HCT116 (cell line): ENCODE measurements around the gene ERLEC1. TPM values are rescaled to one million over a fixed set of nuclear protein-coding genes. Genes with fewer than 3 reads are reported as not detected.
A peak's percentile ranks its signal among the peaks of the same experiment; 100 is the strongest.

Experiments
- ATAC-seq: fragments of 200-7000 bp; cut with Tn5 transposase; 2 replicates; pipeline ENCODE4 v1.9.1; 2020; ENCODE audit warnings: mild to moderate bottlenecking, moderate library complexity
- Bru-seq: library from RNA; stranded (reverse); fragments of 400-500 nt; gene quantifications from one replicate; lab custom pipeline; 2021; lab: Mats Ljungman, UMichigan
- BruChase-seq, 2 experiments: library from RNA; stranded (reverse); fragments of 400-500 nt; gene quantifications; one replicate each; lab custom pipeline; 2021; lab: Mats Ljungman, UMichigan
- BruUV-seq: library from RNA; stranded (reverse); fragments of 400-500 nt; replicated peaks from 2 replicates; lab custom pipeline; 2021; lab: Mats Ljungman, UMichigan
- CTCF ChIA-PET: fragments of 300-600 bp; sonication (Branson Sonifier 250); formaldehyde crosslinking; loops from one replicate; lab custom pipeline; 2021; ENCODE audit warnings: antibody characterized with exemption; lab: Charles Lee
- POLR2A ChIA-PET: fragments of 300-600, 350-600 bp; sonication (Branson Sonifier 250); formaldehyde crosslinking; loops from one replicate; lab custom pipeline; 2021; ENCODE audit warnings: antibody characterized with exemption; lab: Charles Lee
- RAD21 ChIA-PET, 2 experiments: fragments of 300-600 bp; sonication (Branson Sonifier 250); formaldehyde crosslinking; loops; one replicate each; lab custom pipeline; 2023; ENCODE audit warnings: low total read pairs in 2 of 2; ENCODE audit not compliant: uncharacterized antibody in 2 of 2, unreplicated experiment in 2 of 2, low non-redundant PET in 1 of 2; lab: Charles Lee
- DNase-seq: peaks from one replicate; pipeline ENCODE4 v3.0.0-alpha.2; 2010; ENCODE audit warnings: low read depth, low spot score
- H2AFZ ChIP-seq: fragments of 200-600 bp; shearing (Covaris generic), sonication (generic); 2 replicates; pipeline ENCODE4 v1.6.1; 2017; ENCODE audit warnings: low read depth, mixed run types, mixed read lengths, antibody characterized with exemption, low read length; ENCODE audit not compliant: poor library complexity, severe bottlenecking
- H3K27ac ChIP-seq: 2 replicates; pipeline ENCODE4 v1.5.1; 2012; ENCODE audit warnings: low read depth, low read length
- H3K27me3 ChIP-seq: fragments of 200-600 bp; sonication (generic); 2 replicates; pipeline ENCODE4 v1.6.1; 2016; ENCODE audit warnings: mixed run types, low read length, mixed read lengths; ENCODE audit not compliant: insufficient read depth
- H3K36me3 ChIP-seq, 2 experiments: fragments of 200-500 bp in 1 of 2; fragments of 200-600 bp in 1 of 2; sonication (Bioruptor generic) in 1 of 2; sonication (generic) in 1 of 2; 2 replicates each; pipeline versions ENCODE4 v1.5.1 to v1.6.1; 2014 to 2016; ENCODE audit warnings: low read length in 2 of 2, inconsistent platforms in 1 of 2, mixed read lengths in 1 of 2, mixed run types in 1 of 2; ENCODE audit not compliant: insufficient read depth in 2 of 2, control insufficient read depth in 1 of 2
- H3K4me1 ChIP-seq, 2 experiments: fragments of 200-600 bp in 1 of 2; sonication (generic) in 1 of 2; 2 replicates each; pipeline versions ENCODE4 v1.5.1 to v1.6.1; 2012 to 2017; ENCODE audit warnings: low read length in 2 of 2, inconsistent platforms in 1 of 2, mild to moderate bottlenecking in 1 of 2, mixed read lengths in 1 of 2, mixed run types in 1 of 2, moderate library complexity in 1 of 2; ENCODE audit not compliant: insufficient read depth in 2 of 2, control insufficient read depth in 1 of 2
- H3K4me2 ChIP-seq: fragments of 200-600 bp; sonication (generic); 2 replicates; pipeline ENCODE4 v1.6.1; 2017; ENCODE audit warnings: mixed run types, low read length, mixed read lengths
- H3K4me3 ChIP-seq, 2 experiments: fragments of 200-600 bp in 1 of 2; sonication (generic) in 1 of 2; replicated peaks in 1 of 2; 2 replicates each; pipeline ENCODE4 v1.5.1; 2011 to 2016; ENCODE audit warnings: low read length in 2 of 2, control low read depth in 1 of 2, low read depth in 1 of 2, mild to moderate bottlenecking in 1 of 2, mixed read lengths in 1 of 2, mixed run types in 1 of 2
- H3K79me2 ChIP-seq: fragments of 200-600 bp; sonication (generic); 2 replicates; pipeline ENCODE4 v1.6.1; 2017; ENCODE audit warnings: mild to moderate bottlenecking, mixed run types, low read length, moderate library complexity, mixed read lengths; ENCODE audit not compliant: insufficient read depth
- H3K9ac ChIP-seq: fragments of 200-600 bp; sonication (generic); 2 replicates; pipeline ENCODE4 v1.6.1; 2016; ENCODE audit warnings: low read length, mixed read lengths
- H3K9me2 ChIP-seq: fragments of 200-600 bp; sonication (generic), shearing (Covaris generic); 2 replicates; pipeline ENCODE4 v1.6.1; 2017; ENCODE audit warnings: mixed run types, mild to moderate bottlenecking, moderate library complexity; ENCODE audit not compliant: insufficient read depth
- H3K9me3 ChIP-seq, 2 experiments: fragments of 200-500 bp in 1 of 2; fragments of 200-600 bp in 1 of 2; sonication (Bioruptor generic) in 1 of 2; sonication (generic) in 1 of 2; 2 replicates each; pipeline ENCODE4 v1.6.1; 2014 to 2017; ENCODE audit warnings: low read length in 2 of 2, mixed read lengths in 2 of 2, inconsistent platforms in 1 of 2, low read depth in 1 of 2, mild to moderate bottlenecking in 1 of 2, mixed run types in 1 of 2, moderate library complexity in 1 of 2; ENCODE audit not compliant: control insufficient read depth in 1 of 2, insufficient read depth in 1 of 2
- H4K20me1 ChIP-seq: fragments of 200-600 bp; sonication (generic), shearing (Covaris generic); 2 replicates; pipeline ENCODE4 v1.6.1; 2017; ENCODE audit warnings: mixed run types, mild to moderate bottlenecking, moderate library complexity; ENCODE audit not compliant: insufficient read depth
- CBX3 ChIP-seq: IDR thresholded peaks from 2 replicates; pipeline ENCODE4 v1.6.1; 2012; ENCODE audit warnings: low read depth
- CEBPB ChIP-seq: IDR thresholded peaks from 2 replicates; pipeline ENCODE4 v1.6.1; 2012; ENCODE audit warnings: low read depth
- EGR1 ChIP-seq: IDR thresholded peaks from 2 replicates; pipeline ENCODE4 v1.6.1; 2012; ENCODE audit warnings: low read depth
- ELF1 ChIP-seq: IDR thresholded peaks from 2 replicates; pipeline ENCODE4 v1.6.1; 2012; ENCODE audit warnings: low read depth, borderline replicate concordance
- EZH2 ChIP-seq: fragments of 200-600 bp; sonication (generic); IDR thresholded peaks from 2 replicates; pipeline ENCODE4 v1.6.1; 2017; ENCODE audit warnings: antibody characterized with exemption, mixed run types
- EZH2phosphoT487 ChIP-seq: fragments of 200-600 bp; IDR thresholded peaks from 2 replicates; pipeline ENCODE4 v1.6.1; 2018; ENCODE audit warnings: antibody characterized with exemption, borderline replicate concordance
- MAX ChIP-seq: IDR thresholded peaks from 2 replicates; pipeline ENCODE4 v1.6.1; 2012
- POLR2A ChIP-seq: IDR thresholded peaks from 2 replicates; pipeline ENCODE4 v1.7.0; 2011; ENCODE audit warnings: borderline replicate concordance; ENCODE audit not compliant: insufficient read depth, insufficient read length; ENCODE audit errors: extremely low read depth
- POLR2AphosphoS5 ChIP-seq: IDR thresholded peaks from 2 replicates; pipeline ENCODE4 v1.6.1; 2011; ENCODE audit warnings: mild to moderate bottlenecking, low read depth, low read length, moderate library complexity
- REST ChIP-seq: IDR thresholded peaks from 2 replicates; pipeline ENCODE4 v1.6.1; 2012; ENCODE audit warnings: low read depth
- SIN3A ChIP-seq: IDR thresholded peaks from 2 replicates; pipeline ENCODE4 v1.6.1; 2012; ENCODE audit warnings: low read depth
- SP1 ChIP-seq: IDR thresholded peaks from 2 replicates; pipeline ENCODE4 v1.6.1; 2012; ENCODE audit warnings: low read depth
- TCF7L2 ChIP-seq: IDR thresholded peaks from 2 replicates; pipeline ENCODE4 v1.7.0; 2011; ENCODE audit warnings: borderline replicate concordance, inconsistent platforms; ENCODE audit not compliant: insufficient read depth, insufficient read length; ENCODE audit errors: extremely low read depth
- YY1 ChIP-seq: IDR thresholded peaks from 2 replicates; pipeline ENCODE4 v1.6.1; 2011; ENCODE audit warnings: low read length, low read depth, moderate library complexity, mild to moderate bottlenecking; ENCODE audit not compliant: insufficient replicate concordance; ENCODE audit errors: extremely low read depth
- ZBTB33 ChIP-seq: IDR thresholded peaks from 2 replicates; pipeline ENCODE4 v1.6.1; 2011; ENCODE audit warnings: mild to moderate bottlenecking, low read length, moderate library complexity; ENCODE audit not compliant: insufficient replicate concordance; ENCODE audit errors: extremely low read depth
- ZFX ChIP-seq: fragments of 450-650 bp; IDR thresholded peaks from 2 replicates; pipeline ENCODE4 v1.6.1; 2017
- ZNF274 ChIP-seq: fragments of 200-500 bp; sonication (Bioruptor generic); IDR thresholded peaks from 2 replicates; pipeline ENCODE4 v1.6.1; 2014; ENCODE audit warnings: mild to moderate bottlenecking, low read depth, low read length, inconsistent platforms
- intact Hi-C: fragments of 100-400 bp; cut with micrococcal nuclease; formaldehyde crosslinking; loops from 2 replicates; pipeline ENCODE4 v1.10.0; 2022
- long read RNA-seq: library from polyadenylated mRNA; unstranded; transcript quantifications from one replicate; pipeline ENCODE4 v2.0.0, GENCODE V29; 2021; ENCODE audit not compliant: unreplicated experiment
- polyA plus RNA-seq: library from polyadenylated mRNA; unstranded; fragments of >200 nt; gene quantifications from 2 replicates; pipeline ENCODE4 v1.2.1, GENCODE V29; 2012; ENCODE audit warnings: missing spikeins
- total RNA-seq: library from RNA; stranded (reverse); gene quantifications from one replicate; pipeline ENCODE4 v1.2.1, GENCODE V29; 2021; ENCODE audit not compliant: unreplicated experiment

Gene ERLEC1
- total RNA-seq (26.9 TPM), Bru-seq, nascent RNA (percentile 81 among the genes with signal in this experiment), BruChase-seq, experiment 1, labeled RNA remaining after a 6-hour chase (percentile 88 among the genes with signal in this experiment), BruChase-seq, experiment 2, labeled RNA remaining after a 2-hour chase (percentile 78 among the genes with signal in this experiment)
- 16.4 and 17.7 TPM in 2 replicates for polyA plus RNA-seq
- long read RNA-seq, transcript ERLEC1-201 (14 exons, 2,433 nt), result major isoform, 58 of 93 reads
- long read RNA-seq, transcript ERLEC1-202 (13 exons, 2,271 nt), result minor isoform, 16 of 93 reads
- long read RNA-seq, partial matches to known transcripts, result 5 of 93 reads
- long read RNA-seq, other reads (novel, unspliced or antisense), result 14 of 93 reads

GRCh38 chr2:53786705-53787613 is at the start of gene ERLEC1, which contains the start of gene ASB3:
TSS of gene ERLEC1 (plus strand) at chr2:53787044. CDS start at chr2:53787211, 167 bp downstream.
TSS of gene ASB3 (minus strand) at chr2:53786953. CDS start at chr2:53765572, 21,381 bp downstream.
- TF ChIP-seq REST (no peak), ZNF274 (no peak), POLR2A (peak; percentile 48), SIN3A (no peak), ZBTB33 (peak; percentile 86), ELF1 (peak; percentile 63), SP1 (peak; percentile 60; the same call in 1 of the 2 replicates), CBX3 (peak; percentile 73), YY1 (peak; percentile 75), CEBPB (no peak), EZH2 (no peak), POLR2AphosphoS5 (peak; percentile 76), TCF7L2 (peak; percentile 75), EGR1 (peak; percentile 82), MAX (peak; percentile 85), EZH2phosphoT487 (no peak), ZFX (peak; percentile 67)
- TF ChIP-seq, all 23 proteins: peak for 11
- Histone ChIP-seq H3K9me2 (no peaks in the 10 kb centered on the region), H3K36me3 (no peaks in the 10 kb centered on the region), H3K4me2 (peak within 1 kb of the TSS; percentile 83), H3K27me3 (no peaks in the 10 kb centered on the region), H3K79me2 (peaks cover 84% of the 10 kb centered on the region), H2AFZ (peak within 1 kb of the TSS; percentile 77), H4K20me1 (no peaks in the 10 kb centered on the region), H3K9ac (peak within 1 kb of the TSS; percentile 92), H3K4me3 (peak within 1 kb of the TSS; percentile 64 to 100), H3K9me3 (no peaks in the 10 kb centered on the region), H3K27ac (peak within 1 kb of the TSS; percentile 67), H3K4me1 (peaks cover 9 to 21% of the 10 kb centered on the region in 2 experiments; a peak in 3 of 4 replicates)
- RAD21 ChIA-PET, result no interaction called here
- POLR2A ChIA-PET, result no interaction called here
- intact Hi-C loops, result no loop called here
- ATAC-seq, result peak; percentile 90
- CTCF ChIA-PET, result no interaction called here
- peak; percentile 76 for DNase-seq
- BruUV-seq, result no TSS peak
